Transverse colon (tissue), 4 donors: Measurements from ENCODE around the gene RASAL1. TPM values are rescaled to one million over a fixed set of nuclear protein-coding genes. Genes with fewer than 3 reads are reported as not detected.

Source experiments
- DNase-seq: peaks from one replicate; pipeline ENCODE4 v3.0.0-alpha.2; 2019
- H3K27ac ChIP-seq, 4 donors: fragments of 200-600 bp; sonication (generic); 2 replicates each; pipeline ENCODE4 v1.5.1; 2016 to 2018; ENCODE audit warnings: inconsistent platforms in 4 of 4
- H3K27me3 ChIP-seq: fragments of 200-600 bp; sonication (generic); 2 replicates; pipeline ENCODE4 v1.5.1; 2017; ENCODE audit warnings: inconsistent platforms
- H3K36me3 ChIP-seq, 4 donors: fragments of 200-600 bp; sonication (generic); 2 replicates each; pipeline ENCODE4 v1.5.1; 2017 to 2019; ENCODE audit warnings: inconsistent platforms in 4 of 4
- H3K4me1 ChIP-seq, 4 donors: fragments of 200-600 bp; sonication (generic); 2 replicates each; pipeline ENCODE4 v1.5.1; 2017 to 2020; ENCODE audit warnings: inconsistent platforms in 4 of 4
- H3K4me3 ChIP-seq, 4 donors: fragments of 200-600 bp; sonication (generic); 1 replicate in 1 of 4; 2 replicates in 3 of 4; pipeline versions ENCODE4 v1.5.1 to v1.6.1; 2017 to 2019; ENCODE audit warnings: inconsistent platforms in 4 of 4
- H3K9me3 ChIP-seq, 2 donors: fragments of 200-600 bp; sonication (generic); 2 replicates each; pipeline ENCODE4 v1.5.1; 2017 to 2019; ENCODE audit warnings: inconsistent platforms in 2 of 2
- CTCF ChIP-seq, 5 experiments: fragments of 200-600 bp in 3 of 5; fragments of 450-650 bp in 2 of 5; sonication (generic) in 3 of 5; IDR thresholded peaks; 1 replicate in 2 of 5; 2 replicates in 3 of 5; pipeline ENCODE4 v1.5.1; 2016 to 2017; ENCODE audit warnings: antibody characterized with exemption in 5 of 5, inconsistent platforms in 3 of 5, mild to moderate bottlenecking in 2 of 5, moderate library complexity in 1 of 5
- EP300 ChIP-seq: sonication (generic); formaldehyde crosslinking; IDR thresholded peaks from one replicate; pipeline ENCODE4 v1.6.1; 2017; ENCODE audit warnings: antibody characterized with exemption, low read depth
- POLR2A ChIP-seq: fragments of 450-650 bp; IDR thresholded peaks from one replicate; pipeline ENCODE4 v1.6.1; 2016; ENCODE audit warnings: antibody characterized with exemption, mild to moderate bottlenecking, moderate library complexity
- POLR2AphosphoS5 ChIP-seq, 3 donors: sonication (generic); formaldehyde crosslinking; IDR thresholded peaks; one replicate each; pipeline ENCODE4 v1.6.1; 2016; ENCODE audit warnings: antibody characterized with exemption in 3 of 3
- WGBS, 2 donors: methylation state at CpG; one replicate each; pipeline ENCODE4 v1.1.5; 2018; ENCODE audit warnings: low coverage in 1 of 2; 5-methylcytosine and 5-hydroxymethylcytosine counted together
- in situ Hi-C, 4 donors: fragments of 200-750 bp; cut with MboI; loops; one replicate each; pipeline versions ENCODE4 v1.15.0 to v1.15.1; 2017; ENCODE audit warnings: low sequenced_read_pairs in 3 of 4, low pct_ligation_motif_present in 1 of 4, low pct_unique_long_range_greater_than_20kb in 1 of 4
- intact Hi-C: fragments of 100-400 bp; cut with DNase I; formaldehyde crosslinking; loops from one replicate; pipeline ENCODE4 v1.15.1; 2023; ENCODE audit warnings: low total_unique reads
- total RNA-seq, 4 donors: library from RNA; depleted of rRNA; stranded (reverse); fragments of >200 nt; gene quantifications; one replicate each; pipeline ENCODE4 v1.1.0, GENCODE V29; 2016

RASAL1 gene
- total RNA-seq, 4 donors from 2014 or later: 1.9 to 38.2 (median 4.9) TPM

GRCh38 chr12:113099764-113100163, 35.8 kb downstream of the RASAL1 start:
- WGBS, 2 donors: 79% methylated on average over 9 of the region's 12 CpGs; no CpG with 5 or more reads in 1 of the 2 donors
- Histone ChIP-seq H3K27me3 (peaks cover 9% of the 10 kb centered on the region), H3K4me1 (peaks cover 4 to 14% (median 8%) of the 10 kb centered on the region in 4 donors), H3K27ac (no peak overlapping the region), H3K36me3 (no peaks in the 10 kb centered on the region), H3K9me3 (no peaks in the 10 kb centered on the region), H3K4me3 (no peak overlapping the region)
- intact Hi-C loops (loop anchor here (5.0 kb wide), 1 partner anchor 928 kb away; no protein-coding TSS in a partner anchor), in situ Hi-C loops (loop anchor here in 1 of 4 donors (10.0 kb wide), 1 partner anchor 55 kb away; no protein-coding TSS in a partner anchor)
- no peak for DNase-seq
- no peak for TF ChIP-seq CTCF (IDR thresholded peaks at IDR 0.05)
- TF ChIP-seq POLR2A: no peak
- TF ChIP-seq EP300: no peak
- TF ChIP-seq POLR2AphosphoS5 (IDR thresholded peaks at IDR 0.05): no peak

- intact Hi-C loops: no loop called here
- H3K27me3 ChIP-seq: peaks cover 9% of the 10 kb centered on the region
- H3K9me3 ChIP-seq: no peaks in the 10 kb centered on the region
- no peak for TF ChIP-seq POLR2AphosphoS5 (IDR thresholded peaks at IDR 0.05)
- TF ChIP-seq CTCF (IDR thresholded peaks at IDR 0.05): no peak
- TF ChIP-seq EP300: no peak
- no peak for TF ChIP-seq POLR2A
- H3K36me3 ChIP-seq: no peaks in the 10 kb centered on the region
- H3K4me3 ChIP-seq: no peak overlapping the region
- no peak overlapping the region for H3K27ac ChIP-seq
- H3K4me1 ChIP-seq: peaks cover 4 to 14% (median 8%) of the 10 kb centered on the region in 4 donors
- in situ Hi-C loops: loop anchor here in 1 of 4 donors (10.0 kb wide), 1 partner anchor 55 kb away; no protein-coding TSS in a partner anchor
- no peak for DNase-seq
These were observed 36.2 kb downstream of the RASAL1 start for GRCh38 chr12:113099364-113099763.

- H3K4me3 ChIP-seq: no peak overlapping the region
- DNase-seq: peak; percentile 82
- no peak for TF ChIP-seq POLR2A
- TF ChIP-seq CTCF (IDR thresholded peaks at IDR 0.05): peak; percentile 63 to 90 (median 78)
- no peaks in the 10 kb centered on the region for H3K9me3 ChIP-seq
- H3K4me1 ChIP-seq: peaks cover 4 to 9% (median 8%) of the 10 kb centered on the region in 4 donors
- in situ Hi-C loops: loop anchor here in 1 of 4 donors (10.0 kb wide), 1 partner anchor 54 kb away; no protein-coding TSS in a partner anchor
- no peaks in the 10 kb centered on the region for H3K36me3 ChIP-seq
- 25 to 80% methylated on average over 1 to 15 of the region's 15 CpGs for WGBS, 2 donors
- intact Hi-C loops: no loop called here
- H3K27ac ChIP-seq: no peak overlapping the region
- peaks cover 5% of the 10 kb centered on the region for H3K27me3 ChIP-seq
These were observed 37.0 kb downstream of the RASAL1 start for GRCh38 chr12:113098441-113099028.

- no peak overlapping the region for H3K4me3 ChIP-seq
- in situ Hi-C loops (loop anchor here in 1 of 4 donors (10.0 kb wide), 1 partner anchor 53 kb away; no protein-coding TSS in a partner anchor), intact Hi-C loops (no loop called here)
- TF ChIP-seq EP300 (no peak), POLR2AphosphoS5 (IDR thresholded peaks at IDR 0.05) (no peak), CTCF (IDR thresholded peaks at IDR 0.05) (no peak), POLR2A (no peak)
- WGBS, 2 donors: 60% methylated on average over 14 of the region's 14 CpGs; no CpG with 5 or more reads in 1 of the 2 donors
- peaks cover 11% of the 10 kb centered on the region for H3K27me3 ChIP-seq
- DNase-seq: no peak
- no peaks in the 10 kb centered on the region for H3K36me3 ChIP-seq
- H3K4me1 ChIP-seq: peaks cover 4 to 15% (median 14%) of the 10 kb centered on the region in 4 donors
- H3K27ac ChIP-seq: no peak overlapping the region
- no peaks in the 10 kb centered on the region for H3K9me3 ChIP-seq
These were observed 37.7 kb downstream of the RASAL1 start for GRCh38 chr12:113097716-113098440.
